Measurements from ENCODE around the gene ZCCHC8. TPM values are rescaled to one million over a fixed set of nuclear protein-coding genes. Genes with fewer than 3 reads are reported as not detected.

ZCCHC8 gene
- polyA plus RNA-seq (2014; cell fraction: cytosol; rRNA removed), result 32.5 and 33.7 TPM in 2 replicates
- 66.5 and 82.5 TPM in 2 replicates for polyA plus RNA-seq (2014; cell fraction: nucleus; rRNA removed)

- DNase-seq (ENCODE audit: low spot score), result peak; percentile 99
Observed at GRCh38 chr12:122500685-122501488, at the start of gene ZCCHC8. Gene ZCCHC8, minus strand, starts transcription at chr12:122500932. Its CDS starts 92 bp downstream, at chr12:122500840.

GRCh38 chr12:122547330-122547729 is 46.6 kb upstream of the ZCCHC8 start:
- no peak for DNase-seq (ENCODE audit: low spot score)

- no peak for DNase-seq (ENCODE audit: low spot score)
Observed at GRCh38 chr12:122545855-122546254, 45.1 kb upstream of the ZCCHC8 start.

- no peak for DNase-seq (ENCODE audit: low spot score)
Observed at GRCh38 chr12:122544537-122544936, 43.8 kb upstream of the ZCCHC8 start.

- DNase-seq (ENCODE audit: low spot score), result no peak
Observed at GRCh38 chr12:122538496-122538895, 37.8 kb upstream of the ZCCHC8 start.

- no peak for DNase-seq (ENCODE audit: low spot score)
Observed at GRCh38 chr12:122537021-122537420, 36.3 kb upstream of the ZCCHC8 start.

GRCh38 chr12:122533856-122534255 is 33.1 kb upstream of the ZCCHC8 start:
- DNase-seq (ENCODE audit: low spot score), result no peak

- no peak for DNase-seq (ENCODE audit: low spot score)
Observed at GRCh38 chr12:122528992-122529391, 28.3 kb upstream of the ZCCHC8 start.

GRCh38 chr12:122528582-122528981 is 27.9 kb upstream of the ZCCHC8 start:
- DNase-seq (ENCODE audit: low spot score), result no peak

- no peak for DNase-seq (ENCODE audit: low spot score)
Observed at GRCh38 chr12:122527478-122527944, 26.8 kb upstream of the ZCCHC8 start.

- peak; percentile 100 for DNase-seq (ENCODE audit: low spot score)
Observed at GRCh38 chr12:122526683-122527477, 26.1 kb upstream of the ZCCHC8 start, which contains the start of the genes KNTC1 and RSRC2. Gene KNTC1, plus strand, starts transcription at chr12:122527249. Its CDS starts 2,815 bp downstream, at chr12:122530064. Gene RSRC2, minus strand, starts transcription at chr12:122526936. Its CDS starts 83 bp downstream, at chr12:122526853.

GRCh38 chr12:122523846-122524718 is 23.4 kb upstream of the ZCCHC8 start:
- DNase-seq (ENCODE audit: low spot score), result no peak

- DNase-seq (ENCODE audit: low spot score), result no peak
Observed at GRCh38 chr12:122523280-122523679, 22.5 kb upstream of the ZCCHC8 start.

- DNase-seq (ENCODE audit: low spot score), result no peak
Observed at GRCh38 chr12:122520676-122521075, 19.9 kb upstream of the ZCCHC8 start.

GRCh38 chr12:122519418-122519817 is 18.7 kb upstream of the ZCCHC8 start:
- no peak for DNase-seq (ENCODE audit: low spot score)

- no peak for DNase-seq (ENCODE audit: low spot score)
Observed at GRCh38 chr12:122518908-122519307, 18.2 kb upstream of the ZCCHC8 start.

- DNase-seq (ENCODE audit: low spot score), result no peak
Observed at GRCh38 chr12:122517877-122518276, 17.1 kb upstream of the ZCCHC8 start.

GRCh38 chr12:122516544-122517361 is 16.0 kb upstream of the ZCCHC8 start:
- DNase-seq (ENCODE audit: low spot score), result no peak

GRCh38 chr12:122515275-122515674 is 14.5 kb upstream of the ZCCHC8 start:
- DNase-seq (ENCODE audit: low spot score), result no peak

GRCh38 chr12:122513660-122514059 is 12.9 kb upstream of the ZCCHC8 start:
- DNase-seq (ENCODE audit: low spot score), result no peak

All from SK-N-DZ (cell line).